HepG2 (cell line): Measurements from ENCODE around the gene TPRN. TPM values are rescaled to one million over a fixed set of nuclear protein-coding genes. Genes with fewer than 3 reads are reported as not detected.

ENCODE experiments used
- ARNT2 ChIP-seq: sonication (generic); formaldehyde crosslinking; IDR thresholded peaks from 2 replicates; pipeline ENCODE4 v1.8.0; 2022; ENCODE audit warnings: mild to moderate bottlenecking, low read depth, missing genetic modification reagents, moderate library complexity
- DMTF1 ChIP-seq: sonication (generic); formaldehyde crosslinking; IDR thresholded peaks from 2 replicates; pipeline ENCODE4 v1.4.0; 2020; ENCODE audit warnings: mild to moderate bottlenecking, missing genetic modification reagents
- ETV5 ChIP-seq: IDR thresholded peaks from 2 replicates; pipeline ENCODE4 v1.6.1; 2018; ENCODE audit warnings: missing biosample characterization, missing genetic modification reagents, inconsistent platforms, borderline replicate concordance
- HDAC2 ChIP-seq: sonication (generic); formaldehyde crosslinking; IDR thresholded peaks from 2 replicates; pipeline ENCODE4 v1.4.0; 2020; ENCODE audit warnings: missing genetic modification reagents
- HNF1A ChIP-seq, 2 experiments: sonication (generic) in 1 of 2; formaldehyde crosslinking in 1 of 2; IDR thresholded peaks; 2 replicates each; pipeline versions ENCODE4 v1.4.0 to v1.6.1; 2016 to 2020; ENCODE audit warnings: borderline replicate concordance in 1 of 2, low read depth in 1 of 2, mild to moderate bottlenecking in 1 of 2, missing genetic modification reagents in 1 of 2
- IRX3 ChIP-seq: sonication (generic); formaldehyde crosslinking; IDR thresholded peaks from 2 replicates; pipeline ENCODE4 v1.8.1; 2023; ENCODE audit warnings: mild to moderate bottlenecking, low read depth, missing genetic modification reagents, borderline replicate concordance
- PBX3 ChIP-seq: sonication (generic); formaldehyde crosslinking; IDR thresholded peaks from 2 replicates; pipeline ENCODE4 v1.8.1; 2023; ENCODE audit warnings: missing genetic modification reagents, inconsistent platforms, borderline replicate concordance
- RERE ChIP-seq: IDR thresholded peaks from 2 replicates; pipeline ENCODE4 v1.6.1; 2016; ENCODE audit warnings: low read depth, missing genetic modification reagents, missing compliant biosample characterization
- TEAD2 ChIP-seq: sonication (generic); formaldehyde crosslinking; IDR thresholded peaks from 2 replicates; pipeline ENCODE4 v1.9.0; 2021; ENCODE audit warnings: missing genetic modification reagents
- ZFP90 ChIP-seq: sonication (generic); formaldehyde crosslinking; IDR thresholded peaks from 2 replicates; pipeline ENCODE4 v1.8.0; 2022; ENCODE audit warnings: missing genetic modification reagents, mild to moderate bottlenecking, inconsistent platforms, borderline replicate concordance
- ZNF224 ChIP-seq: sonication (generic); formaldehyde crosslinking; IDR thresholded peaks from 2 replicates; pipeline ENCODE4 v1.5.0; 2020; ENCODE audit warnings: mild to moderate bottlenecking, missing genetic modification reagents
- ZNF235 ChIP-seq: sonication (generic); formaldehyde crosslinking; IDR thresholded peaks from 2 replicates; pipeline ENCODE4 v1.8.1; 2023; ENCODE audit warnings: mild to moderate bottlenecking, missing genetic modification reagents, borderline replicate concordance
- ZNF33B ChIP-seq: sonication (generic); formaldehyde crosslinking; IDR thresholded peaks from 2 replicates; pipeline ENCODE4 v1.5.1; 2020; ENCODE audit warnings: mild to moderate bottlenecking, missing genetic modification reagents
- polyA plus RNA-seq, 8 experiments: library from polyadenylated mRNA; depleted of rRNA in 3 of 8; stranded (reverse) in 7 of 8; unstranded in 1 of 8; fragments of >200 nt; fragmentation: Illumina TruSeq in 4 of 8; extraction: Trizol in 4 of 8; gene quantifications; 2 replicates each; pipeline versions ENCODE4 v1.2.1 to v1.2.3, GENCODE V29; 2011 to 2016; ENCODE audit warnings: low read depth in 4 of 8, missing spikeins in 1 of 8, mixed read lengths in 1 of 8; ENCODE audit not compliant: insufficient read depth in 1 of 8
- total RNA-seq, 5 experiments: library from RNA; depleted of rRNA; stranded (reverse); fragments of >200 nt; fragmentation: Illumina TruSeq; extraction: Trizol; gene quantifications; 2 replicates each; pipeline ENCODE4 v1.2.3, GENCODE V29; 2016; ENCODE audit warnings: low read depth in 1 of 5

TPRN gene
- total and polyA plus RNA-seq, 2 of the 13 experiments (the other 11 are each of a cell fraction or from before 2014, with no cell fraction given): 10.1 to 19.2 TPM

GRCh38 chr9:137205126-137206069, 4.9 kb upstream of the TPRN start, which contains the start of the genes NDOR1 and TMEM203 (continued):
- TF ChIP-seq RERE: no peak
- peak; percentile 33; the same call in 1 of the 2 replicates for TF ChIP-seq ZNF33B
- TF ChIP-seq PBX3 (CRISPR knock-in tag): no peak
- TF ChIP-seq IRX3: 0 out of 2 replicates have a peak, but pooled peaks have one; percentile 31
- no peak for TF ChIP-seq TEAD2
- peak; percentile 83 for TF ChIP-seq ETV5 (CRISPR knock-in tag)
- no peak for TF ChIP-seq ZNF224
- no peak for TF ChIP-seq DMTF1
- peak; percentile 95 for TF ChIP-seq HDAC2 (CRISPR knock-in tag)
- no peak for TF ChIP-seq HNF1A (IDR thresholded peaks at IDR 0.05; ENCODE audit: low read depth)
- TF ChIP-seq HNF1A (CRISPR knock-in tag; IDR thresholded peaks at IDR 0.05; ENCODE audit: borderline replicate concordance): no peak
- TF ChIP-seq ZFP90 (CRISPR knock-in tag): 0 out of 2 replicates have a peak, but pooled peaks have one; percentile 57
- peak; percentile 90 for TF ChIP-seq ARNT2 (CRISPR knock-in tag)
- TF ChIP-seq ZNF235 (CRISPR knock-in tag): peak; percentile 70; the same call in 1 of the 2 replicates
